Mesothelial cell of epicardium (in vitro differentiated cells): ENCODE results near the gene NOP9. TPM values are rescaled to one million over a fixed set of nuclear protein-coding genes. Genes with fewer than 3 reads are reported as not detected.

Experiments
- DNase-seq, 2 experiments: peaks; one replicate each; pipeline ENCODE4 v3.0.0; 2021; ENCODE audit warnings: low spot score in 2 of 2; ENCODE audit not compliant: unreplicated experiment in 2 of 2
- H3K27ac Mint-ChIP-seq: 2 replicates; pipeline ENCODE4 v1.8.0; 2021; ENCODE audit warnings: mixed read lengths
- H3K27me3 Mint-ChIP-seq: 2 replicates; pipeline ENCODE4 v1.8.0; 2021; ENCODE audit warnings: low read depth, mixed read lengths
- H3K36me3 Mint-ChIP-seq: 2 replicates; pipeline ENCODE4 v1.8.0; 2021; ENCODE audit warnings: mixed read lengths
- H3K4me1 Mint-ChIP-seq: 2 replicates; pipeline ENCODE4 v1.8.0; 2021; ENCODE audit warnings: mixed read lengths
- H3K4me3 Mint-ChIP-seq: 2 replicates; pipeline ENCODE4 v1.8.0; 2021; ENCODE audit warnings: mild to moderate bottlenecking, moderate library complexity, mixed read lengths
- H3K9me3 Mint-ChIP-seq: 2 replicates; pipeline ENCODE4 v1.8.0; 2021; ENCODE audit warnings: mixed read lengths
- total RNA-seq: library from RNA; stranded (reverse); gene quantifications from 3 replicates; pipeline ENCODE4 v1.2.1, GENCODE V29; 2021
- TF ChIP-seq, protein P1 (sequence below): fragments of 200-600 bp; sonication (generic); IDR thresholded peaks from one replicate; pipeline ENCODE4 v1.5.0; 2021; ENCODE audit warnings: antibody characterized with exemption; ENCODE audit not compliant: unreplicated experiment

The NOP9 gene, protein sequence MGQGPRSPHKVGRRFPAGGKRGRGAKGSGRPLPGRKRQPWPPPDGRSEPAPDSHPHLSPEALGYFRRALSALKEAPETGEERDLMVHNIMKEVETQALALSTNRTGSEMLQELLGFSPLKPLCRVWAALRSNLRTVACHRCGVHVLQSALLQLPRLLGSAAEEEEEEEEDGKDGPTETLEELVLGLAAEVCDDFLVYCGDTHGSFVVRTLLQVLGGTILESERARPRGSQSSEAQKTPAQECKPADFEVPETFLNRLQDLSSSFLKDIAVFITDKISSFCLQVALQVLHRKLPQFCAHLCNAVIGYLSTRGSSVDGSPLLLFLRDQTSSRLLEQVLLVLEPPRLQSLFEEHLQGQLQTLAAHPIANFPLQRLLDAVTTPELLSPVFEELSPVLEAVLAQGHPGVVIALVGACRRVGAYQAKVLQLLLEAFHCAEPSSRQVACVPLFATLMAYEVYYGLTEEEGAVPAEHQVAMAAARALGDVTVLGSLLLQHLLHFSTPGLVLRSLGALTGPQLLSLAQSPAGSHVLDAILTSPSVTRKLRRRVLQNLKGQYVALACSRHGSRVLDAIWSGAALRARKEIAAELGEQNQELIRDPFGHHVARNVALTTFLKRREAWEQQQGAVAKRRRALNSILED
- total RNA-seq: 27.8 to 30.8 TPM (median 28.8 TPM) in 3 replicates

DNA sequence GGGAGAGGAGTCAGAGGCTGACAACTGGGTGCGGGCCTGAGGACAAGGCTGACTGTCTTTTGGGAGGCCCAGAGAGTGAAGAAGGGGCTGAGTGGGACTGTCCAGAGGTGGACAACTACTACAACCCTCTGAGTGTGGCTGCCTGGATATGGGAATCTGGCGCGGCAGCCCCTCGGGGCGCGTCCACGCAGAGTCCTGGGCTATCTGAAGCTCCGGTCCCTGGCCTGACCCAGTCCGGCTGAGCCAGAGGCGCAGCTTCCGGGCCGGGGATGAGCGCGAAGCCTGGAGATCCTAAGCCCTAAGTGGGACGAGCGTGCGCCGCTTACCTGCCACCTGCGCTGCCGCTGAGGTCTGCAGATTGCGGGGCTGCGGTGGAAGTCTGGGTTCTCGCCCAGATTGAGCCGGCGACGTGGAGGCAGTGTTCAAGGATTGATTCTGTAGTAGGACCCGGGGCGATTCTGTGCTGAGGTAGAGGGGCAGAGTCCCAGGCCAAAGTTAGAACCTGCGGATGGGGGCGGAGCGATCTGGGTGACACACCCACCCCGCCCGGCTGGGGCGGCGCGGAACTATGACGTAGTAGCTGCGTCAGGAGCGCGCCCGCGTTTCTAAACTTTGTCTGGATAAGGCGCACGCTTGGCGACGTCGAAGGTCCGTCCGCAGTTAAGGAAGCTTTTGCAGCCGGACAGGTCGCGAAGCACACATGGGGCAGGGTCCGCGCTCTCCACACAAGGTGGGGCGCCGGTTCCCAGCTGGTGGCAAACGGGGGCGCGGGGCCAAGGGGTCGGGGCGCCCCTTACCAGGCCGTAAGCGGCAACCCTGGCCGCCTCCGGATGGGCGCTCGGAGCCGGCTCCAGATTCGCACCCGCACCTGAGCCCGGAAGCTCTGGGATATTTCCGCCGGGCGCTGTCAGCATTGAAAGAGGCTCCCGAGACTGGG is at the start of gene NOP9, which contains the start of gene DHRS1:
NOP9 (plus strand) TSS at position 596 of the 937 bp plus-strand sequence; CDS start at position 701, 105 bp downstream.
DHRS1 (minus strand) TSS at position 526 of the 937 bp plus-strand sequence. CDS start 674 bp downstream, outside the sequence.
- no peaks in the 10 kb centered on the region for H3K9me3 Mint-ChIP-seq
- H3K4me3 Mint-ChIP-seq: peak within 1 kb of the TSS; percentile 97
- H3K36me3 Mint-ChIP-seq: peaks cover 11% of the 10 kb centered on the region
- peak within 1 kb of the TSS; percentile 97 for H3K27ac Mint-ChIP-seq
- H3K27me3 Mint-ChIP-seq: no peaks in the 10 kb centered on the region
- peaks cover 36% of the 10 kb centered on the region for H3K4me1 Mint-ChIP-seq
- DNase-seq: peak; percentile 87 to 98
- TF ChIP-seq, protein P1, sequence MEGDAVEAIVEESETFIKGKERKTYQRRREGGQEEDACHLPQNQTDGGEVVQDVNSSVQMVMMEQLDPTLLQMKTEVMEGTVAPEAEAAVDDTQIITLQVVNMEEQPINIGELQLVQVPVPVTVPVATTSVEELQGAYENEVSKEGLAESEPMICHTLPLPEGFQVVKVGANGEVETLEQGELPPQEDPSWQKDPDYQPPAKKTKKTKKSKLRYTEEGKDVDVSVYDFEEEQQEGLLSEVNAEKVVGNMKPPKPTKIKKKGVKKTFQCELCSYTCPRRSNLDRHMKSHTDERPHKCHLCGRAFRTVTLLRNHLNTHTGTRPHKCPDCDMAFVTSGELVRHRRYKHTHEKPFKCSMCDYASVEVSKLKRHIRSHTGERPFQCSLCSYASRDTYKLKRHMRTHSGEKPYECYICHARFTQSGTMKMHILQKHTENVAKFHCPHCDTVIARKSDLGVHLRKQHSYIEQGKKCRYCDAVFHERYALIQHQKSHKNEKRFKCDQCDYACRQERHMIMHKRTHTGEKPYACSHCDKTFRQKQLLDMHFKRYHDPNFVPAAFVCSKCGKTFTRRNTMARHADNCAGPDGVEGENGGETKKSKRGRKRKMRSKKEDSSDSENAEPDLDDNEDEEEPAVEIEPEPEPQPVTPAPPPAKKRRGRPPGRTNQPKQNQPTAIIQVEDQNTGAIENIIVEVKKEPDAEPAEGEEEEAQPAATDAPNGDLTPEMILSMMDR: no peak

DNA sequence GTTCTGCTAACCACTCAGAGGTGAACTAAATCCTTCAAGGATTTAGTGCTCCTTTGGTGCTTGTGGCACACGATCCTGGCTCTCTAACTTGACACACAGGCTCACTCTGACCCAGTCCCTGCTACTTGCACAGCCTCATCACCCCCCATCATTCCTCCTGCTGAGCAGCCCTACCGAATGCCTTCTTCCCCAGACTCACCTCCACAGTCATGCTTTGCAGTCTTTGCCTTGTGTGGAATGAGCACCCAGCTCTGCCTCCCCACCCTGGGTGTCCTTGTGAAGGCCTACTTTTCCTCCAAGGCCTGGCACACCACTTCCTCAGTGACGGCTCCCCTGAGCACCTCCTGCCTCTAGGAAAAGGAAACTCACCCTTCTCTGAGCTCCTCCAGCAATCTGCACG is 49.3 kb upstream of the NOP9 start:
- H3K27ac Mint-ChIP-seq: no peak overlapping the region
- no peak overlapping the region for H3K4me3 Mint-ChIP-seq

DNA sequence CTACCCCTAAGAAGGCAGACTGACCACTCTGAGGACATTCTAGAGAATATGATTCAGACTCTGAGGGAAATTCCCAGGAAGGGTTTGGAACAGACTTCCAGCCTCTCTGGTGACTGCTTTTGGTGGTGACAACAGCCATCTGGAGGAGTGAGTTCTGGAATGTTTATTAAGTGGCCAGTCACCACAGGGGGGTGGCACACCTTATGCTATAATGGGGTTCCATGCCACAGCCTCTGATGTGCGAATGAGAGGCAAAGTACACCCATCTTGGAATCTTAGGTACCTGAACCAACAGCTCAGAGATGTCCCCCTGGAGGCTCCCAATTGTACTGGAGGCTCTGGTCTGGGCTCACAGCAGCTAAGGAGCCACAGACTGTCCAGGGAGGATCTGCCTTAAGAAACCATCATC is 47.8 kb upstream of the NOP9 start:
- H3K9me3 Mint-ChIP-seq: no peaks in the 10 kb centered on the region
- DNase-seq: no peak
- H3K4me3 Mint-ChIP-seq: no peak overlapping the region
- H3K36me3 Mint-ChIP-seq: no peaks in the 10 kb centered on the region
- TF ChIP-seq, protein P1: no peak
- H3K4me1 Mint-ChIP-seq: peaks cover under 1% of the 10 kb centered on the region
- H3K27me3 Mint-ChIP-seq: no peaks in the 10 kb centered on the region
- no peak overlapping the region for H3K27ac Mint-ChIP-seq

More for the DNA sequence above, 49.3 kb upstream of the NOP9 start:
- no peaks in the 10 kb centered on the region for H3K4me1 Mint-ChIP-seq
- H3K27me3 Mint-ChIP-seq: no peaks in the 10 kb centered on the region
- DNase-seq: no peak
- H3K36me3 Mint-ChIP-seq: no peaks in the 10 kb centered on the region
- TF ChIP-seq, protein P1: no peak
- H3K9me3 Mint-ChIP-seq: no peaks in the 10 kb centered on the region

DNA sequence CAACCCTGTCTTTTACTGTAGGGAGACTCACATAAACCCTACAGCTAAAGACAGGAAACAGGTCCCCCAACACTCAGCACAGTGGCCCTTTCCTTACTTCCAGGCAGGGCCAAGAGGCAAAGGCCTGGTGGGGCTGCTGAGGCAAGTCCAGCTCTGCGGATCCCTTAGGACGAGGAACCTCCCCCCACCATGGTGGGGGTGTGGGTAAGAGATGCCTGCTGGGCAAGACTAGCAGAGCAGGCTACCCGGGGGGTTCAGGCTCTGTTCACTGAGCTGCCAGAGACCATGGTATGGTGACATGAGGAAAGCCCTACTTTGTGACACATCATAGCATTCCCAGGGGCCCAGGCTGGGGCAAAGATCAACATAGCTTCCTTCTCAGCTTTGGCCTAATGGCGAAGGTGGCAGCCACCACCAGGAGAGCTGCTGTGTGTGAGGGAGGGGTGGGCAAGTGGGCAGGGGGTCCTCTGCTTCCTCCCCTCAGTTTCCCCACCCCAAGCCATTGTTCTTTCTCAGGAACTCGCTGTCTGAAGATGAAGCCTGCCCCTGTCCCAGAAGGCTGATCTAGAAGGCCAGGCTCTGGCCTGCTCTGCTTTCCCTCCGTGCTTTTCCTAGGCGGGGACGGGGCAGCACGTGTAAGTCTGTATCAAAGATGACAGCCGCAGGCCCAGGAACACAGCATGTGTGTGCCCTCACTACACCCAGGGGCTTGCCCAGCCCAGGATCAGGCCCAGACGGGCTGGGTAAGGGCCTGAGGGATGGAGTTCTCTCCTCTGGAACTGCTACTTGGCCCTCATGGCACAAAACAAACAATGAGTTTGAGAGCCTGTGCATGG is 47.1 kb upstream of the NOP9 start:
- TF ChIP-seq, protein P1: no peak
- peaks cover 5% of the 10 kb centered on the region for H3K4me1 Mint-ChIP-seq
- H3K4me3 Mint-ChIP-seq: no peak overlapping the region
- H3K27ac Mint-ChIP-seq: no peak overlapping the region
- no peak for DNase-seq
- H3K9me3 Mint-ChIP-seq: no peaks in the 10 kb centered on the region
- H3K36me3 Mint-ChIP-seq: no peaks in the 10 kb centered on the region
- no peaks in the 10 kb centered on the region for H3K27me3 Mint-ChIP-seq
